Testis (tissue), 2 donors: ENCODE results near the gene ZBTB9.

ENCODE experiments used
- CTCF ChIP-seq, 3 experiments: fragments of 450-650 bp in 2 of 3; fragments of 200-600 bp in 1 of 3; sonication (generic) in 1 of 3; IDR thresholded peaks; one replicate each; pipeline ENCODE4 v1.5.1; 2016 to 2019; ENCODE audit warnings: antibody characterized with exemption in 3 of 3, mild to moderate bottlenecking in 2 of 3, moderate library complexity in 1 of 3
- POLR2A ChIP-seq: fragments of 450-650 bp; IDR thresholded peaks from one replicate; pipeline ENCODE4 v1.6.1; 2017; ENCODE audit warnings: antibody characterized with exemption, mild to moderate bottlenecking, moderate library complexity

GRCh38 chr6:33456156-33456555 lies 1.8 kb downstream of the ZBTB9 start:
- TF ChIP-seq CTCF (IDR thresholded peaks at IDR 0.05) (no peak), POLR2A (no peak)
